HT-29 (cell line): Measurements from ENCODE around the gene FMN2. TPM values are rescaled to one million over a fixed set of nuclear protein-coding genes. Genes with fewer than 3 reads are reported as not detected.

ENCODE experiments used
- small RNA-seq: library from RNA; depleted of rRNA; stranded (forward); fragments of <200 nt; gene quantifications from one replicate; pipeline ENCODE3, GENCODE V24; 2014
- total RNA-seq: library from RNA; depleted of rRNA; stranded (reverse); fragments of >200 nt; shearing (Covaris generic); gene quantifications from 2 replicates; pipeline ENCODE4 v1.2.3, GENCODE V29; 2014

The FMN2 gene
- total RNA-seq, 1 experiment from 2014 or later: not detected

Small RNAs within 50 kb of the gene (small RNA-seq; reads per million reads assigned to genes)
- gene RF00019: not detected
